Loucy (cell line): ENCODE results near the gene ZNF738.
"Not testable (repeated sequence)": the region's sequence is repeated elsewhere in the genome, so short reads cannot be mapped to it uniquely, and the experiment has no call there.

Experiments used
- H2AFZ ChIP-seq: fragments of 200-600 bp; sonication (generic); 2 replicates; pipeline ENCODE4 v1.6.0; 2016; ENCODE audit warnings: antibody characterized with exemption, mild to moderate bottlenecking, low read length, moderate library complexity
- H3F3A ChIP-seq: fragments of 200-600 bp; 2 replicates; pipeline ENCODE4 v1.6.0; 2016; ENCODE audit warnings: antibody characterized with exemption, low read depth, mild to moderate bottlenecking
- H3K27me3 ChIP-seq: fragments of 200-600 bp; sonication (generic); 2 replicates; pipeline ENCODE4 v1.6.1; 2014; ENCODE audit warnings: low read length, mild to moderate bottlenecking; ENCODE audit not compliant: insufficient read depth, poor library complexity, severe bottlenecking
- H3K36me3 ChIP-seq: fragments of 200-600 bp; sonication (generic); 2 replicates; pipeline ENCODE4 v1.6.1; 2016; ENCODE audit warnings: low read length; ENCODE audit not compliant: insufficient read depth
- H3K4me1 ChIP-seq: fragments of 200-600 bp; sonication (generic); 2 replicates; pipeline ENCODE4 v1.5.1; 2014; ENCODE audit warnings: low read length, mild to moderate bottlenecking; ENCODE audit not compliant: insufficient read depth, poor library complexity, severe bottlenecking
- H3K4me2 ChIP-seq: fragments of 200-600 bp; sonication (generic); 2 replicates; pipeline ENCODE4 v1.6.0; 2014; ENCODE audit warnings: antibody characterized with exemption, low read length, low read depth, mild to moderate bottlenecking; ENCODE audit not compliant: poor library complexity, severe bottlenecking
- H3K4me3 ChIP-seq: fragments of 200-600 bp; sonication (generic); 2 replicates; pipeline ENCODE4 v1.5.1; 2014; ENCODE audit warnings: low read length, mild to moderate bottlenecking, mixed read lengths; ENCODE audit not compliant: poor library complexity, severe bottlenecking
- H3K79me2 ChIP-seq: fragments of 200-600 bp; sonication (generic); 2 replicates; pipeline ENCODE4 v1.6.1; 2014; ENCODE audit warnings: low read length; ENCODE audit not compliant: insufficient read depth
- H3K9ac ChIP-seq: fragments of 200-600 bp; sonication (generic); 2 replicates; pipeline ENCODE4 v1.6.0; 2014; ENCODE audit warnings: mild to moderate bottlenecking, low read depth, low read length, moderate library complexity; ENCODE audit not compliant: poor library complexity, severe bottlenecking
- H3K9me2 ChIP-seq: fragments of 200-600 bp; sonication (generic); replicated peaks from 2 replicates; pipeline ENCODE4 v1.6.1; 2016; ENCODE audit warnings: low read depth, low read length, mixed read lengths
- H3K9me3 ChIP-seq: fragments of 200-600 bp; sonication (generic); 2 replicates; pipeline ENCODE4 v1.6.1; 2014; ENCODE audit warnings: mild to moderate bottlenecking, antibody characterized with exemption, low read length, low read depth; ENCODE audit not compliant: insufficient read depth
- H4K20me1 ChIP-seq: fragments of 200-600 bp; sonication (generic); 2 replicates; pipeline ENCODE4 v1.6.0; 2014; ENCODE audit warnings: antibody characterized with exemption, low read length, mild to moderate bottlenecking; ENCODE audit not compliant: insufficient read depth, poor library complexity, severe bottlenecking
- CTCF ChIP-seq: fragments of 200-600 bp; sonication (generic); conservative IDR thresholded peaks from 2 replicates; pipeline ENCODE4 v1.5.1; 2014; ENCODE audit warnings: mild to moderate bottlenecking, antibody characterized with exemption, low read length
- EZH2phosphoT487 ChIP-seq: fragments of 200-600 bp; IDR thresholded peaks from 2 replicates; pipeline ENCODE4 v1.6.1; 2018; ENCODE audit warnings: antibody characterized with exemption, mild to moderate bottlenecking, moderate library complexity, borderline replicate concordance

ZNF738 gene

GRCh38 chr19:21328885-21329605, 29.8 kb upstream of the ZNF738 start, which contains the start of gene ZNF708:
ZNF708 (minus strand) TSS chr19:21329410; CDS start chr19:21329212, 198 bp downstream.
- peaks cover 13% of the 10 kb centered on the region for H4K20me1 ChIP-seq
- H3K9me3 ChIP-seq: no peaks in the 10 kb centered on the region; the same call in 1 of the 2 replicates
- peak within 1 kb of the TSS; percentile 88 for H2AFZ ChIP-seq
- H3K27me3 ChIP-seq: no peaks in the 10 kb centered on the region
- H3K4me2 ChIP-seq: peak within 1 kb of the TSS; percentile 84
- TF ChIP-seq EZH2phosphoT487 (no peak), CTCF (no peak)
- peaks cover 48% of the 10 kb centered on the region for H3K79me2 ChIP-seq
- H3F3A ChIP-seq: no peaks in the 10 kb centered on the region
- peaks cover 19% of the 10 kb centered on the region for H3K4me1 ChIP-seq
- H3K4me3 ChIP-seq: peak within 1 kb of the TSS; percentile 81
- H3K9me2 ChIP-seq: no peaks in the 10 kb centered on the region
- no peaks in the 10 kb centered on the region for H3K36me3 ChIP-seq
- H3K9ac ChIP-seq: peak within 1 kb of the TSS; percentile 87

- no peak overlapping the region for H3K4me2 ChIP-seq
- no peaks in the 10 kb centered on the region for H3K79me2 ChIP-seq
- TF ChIP-seq EZH2phosphoT487 (no peak), CTCF (peak; percentile 42)
- no peaks in the 10 kb centered on the region for H3K27me3 ChIP-seq
- H3K36me3 ChIP-seq: no peaks in the 10 kb centered on the region
- no peaks in the 10 kb centered on the region for H3K4me1 ChIP-seq
- H3K9me3 ChIP-seq: peaks cover 10% of the 10 kb centered on the region; the same call in 1 of the 2 replicates
- H3F3A ChIP-seq: no peaks in the 10 kb centered on the region
- no peak overlapping the region for H3K9ac ChIP-seq
- no peak overlapping the region for H3K4me3 ChIP-seq
- H4K20me1 ChIP-seq: no peaks in the 10 kb centered on the region
- no peaks in the 10 kb centered on the region for H3K9me2 ChIP-seq
- no peak overlapping the region for H2AFZ ChIP-seq
Observed at GRCh38 chr19:21335721-21336120, 23.1 kb upstream of the ZNF738 start.

- H3K9me3 ChIP-seq, H2AFZ ChIP-seq: not testable (repeated sequence)
Observed at GRCh38 chr19:21344841-21345240, 14.0 kb upstream of the ZNF738 start.

GRCh38 chr19:21352830-21353229, 6.0 kb upstream of the ZNF738 start:
- Histone ChIP-seq H2AFZ (no peak overlapping the region), H3K27me3 (no peaks in the 10 kb centered on the region), H4K20me1 (no peaks in the 10 kb centered on the region), H3K9me3 (peaks cover 2% of the 10 kb centered on the region; the same call in 1 of the 2 replicates), H3K79me2 (no peaks in the 10 kb centered on the region), H3K36me3 (no peaks in the 10 kb centered on the region), H3K9me2 (no peaks in the 10 kb centered on the region), H3K4me1 (no peaks in the 10 kb centered on the region), H3K9ac (no peak overlapping the region), H3K4me3 (no peak overlapping the region), H3F3A (no peaks in the 10 kb centered on the region), H3K4me2 (no peak overlapping the region)
- TF ChIP-seq EZH2phosphoT487 (no peak), CTCF (no peak)

More at GRCh38 chr19:21344841-21345240, 14.0 kb upstream of the ZNF738 start:
- H3K4me3 ChIP-seq, H3K27me3 ChIP-seq, H3K79me2 ChIP-seq, H4K20me1 ChIP-seq, H3K36me3 ChIP-seq, H3K4me1 ChIP-seq, H3K9ac ChIP-seq, H3F3A ChIP-seq, H3K4me2 ChIP-seq, H3K9me2 ChIP-seq: not testable (repeated sequence)
